ENCODE measurements around the gene FNBP1. TPM values are rescaled to one million over a fixed set of nuclear protein-coding genes. Genes with fewer than 3 reads are reported as not detected.
"Not testable (repeated sequence)": the region's sequence is repeated elsewhere in the genome, so short reads cannot be mapped to it uniquely, and the experiment has no call there.

FNBP1 gene
- total RNA-seq, 1 donor from 2014 or later: 12.1 TPM

DNA sequence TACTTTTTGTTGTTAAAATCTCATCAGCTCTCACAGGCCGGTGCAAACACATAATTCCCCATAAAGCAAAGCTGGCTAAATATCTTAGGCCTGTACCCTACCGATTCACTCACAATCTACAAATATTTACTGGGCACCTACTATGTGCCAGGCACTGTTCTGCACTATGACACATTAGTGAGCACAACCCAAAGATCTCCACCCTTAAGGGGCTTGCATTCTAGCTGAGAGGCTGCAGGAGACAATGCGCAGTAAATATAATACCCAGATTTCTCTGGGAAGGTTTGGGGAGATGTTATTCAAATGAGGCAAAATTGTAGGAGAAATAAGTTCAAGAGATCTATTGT lies 53.7 kb downstream of the FNBP1 start:
- H3K36me3 ChIP-seq (ENCODE audit: control insufficient read depth, insufficient read depth, low read length): no peaks in the 10 kb centered on the region
- no peaks in the 10 kb centered on the region for H3K27me3 ChIP-seq (ENCODE audit: control insufficient read depth, insufficient read depth, low read length)
- TF ChIP-seq, protein P1, sequence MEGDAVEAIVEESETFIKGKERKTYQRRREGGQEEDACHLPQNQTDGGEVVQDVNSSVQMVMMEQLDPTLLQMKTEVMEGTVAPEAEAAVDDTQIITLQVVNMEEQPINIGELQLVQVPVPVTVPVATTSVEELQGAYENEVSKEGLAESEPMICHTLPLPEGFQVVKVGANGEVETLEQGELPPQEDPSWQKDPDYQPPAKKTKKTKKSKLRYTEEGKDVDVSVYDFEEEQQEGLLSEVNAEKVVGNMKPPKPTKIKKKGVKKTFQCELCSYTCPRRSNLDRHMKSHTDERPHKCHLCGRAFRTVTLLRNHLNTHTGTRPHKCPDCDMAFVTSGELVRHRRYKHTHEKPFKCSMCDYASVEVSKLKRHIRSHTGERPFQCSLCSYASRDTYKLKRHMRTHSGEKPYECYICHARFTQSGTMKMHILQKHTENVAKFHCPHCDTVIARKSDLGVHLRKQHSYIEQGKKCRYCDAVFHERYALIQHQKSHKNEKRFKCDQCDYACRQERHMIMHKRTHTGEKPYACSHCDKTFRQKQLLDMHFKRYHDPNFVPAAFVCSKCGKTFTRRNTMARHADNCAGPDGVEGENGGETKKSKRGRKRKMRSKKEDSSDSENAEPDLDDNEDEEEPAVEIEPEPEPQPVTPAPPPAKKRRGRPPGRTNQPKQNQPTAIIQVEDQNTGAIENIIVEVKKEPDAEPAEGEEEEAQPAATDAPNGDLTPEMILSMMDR (IDR thresholded peaks at IDR 0.05; ENCODE audit: insufficient read depth, low read length, poor library complexity, severe bottlenecking): no peak
- no peak for DNase-seq (ENCODE audit: low read depth)
- no peak overlapping the region for H3K4me3 ChIP-seq (ENCODE audit: low read depth, low read length)

DNA sequence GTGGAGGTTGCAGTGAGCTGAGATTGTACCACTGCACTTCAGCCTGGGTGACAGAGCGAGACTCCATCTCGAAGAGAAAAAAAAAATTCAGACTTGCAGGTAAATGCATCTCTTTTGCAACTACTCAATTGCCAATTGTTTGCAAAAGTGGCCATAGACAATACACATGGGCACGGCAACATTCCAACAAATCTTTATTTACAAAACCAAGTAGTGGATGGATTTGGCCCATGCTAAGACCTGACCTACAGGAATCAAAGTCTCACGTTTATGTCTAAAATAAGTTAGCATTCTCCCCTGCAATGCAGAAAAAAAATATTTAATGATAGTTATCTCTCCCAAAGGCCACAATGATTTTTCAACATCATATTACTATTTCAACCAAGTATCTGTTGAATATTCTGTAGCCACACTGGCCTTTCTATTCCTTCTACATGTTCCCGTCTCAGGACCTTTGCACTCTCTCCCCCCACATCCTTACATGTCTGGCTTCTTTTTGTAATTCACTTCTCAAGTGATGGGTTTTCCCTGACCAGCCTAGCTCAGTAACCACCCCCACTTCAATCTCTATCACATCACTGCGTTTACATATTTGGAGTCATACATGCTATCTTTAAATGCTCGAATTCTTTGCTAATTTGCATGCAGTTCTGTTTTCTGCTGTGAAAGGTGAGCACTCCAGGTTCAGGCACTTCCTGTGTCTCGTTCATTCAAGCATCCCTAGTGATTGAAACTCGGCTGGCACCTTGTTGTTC lies 54.2 kb downstream of the FNBP1 start:
- Histone ChIP-seq H3K4me3 (ENCODE audit: low read depth, low read length) (no peak overlapping the region), H3K36me3 (ENCODE audit: control insufficient read depth, insufficient read depth, low read length) (no peaks in the 10 kb centered on the region), H3K27me3 (ENCODE audit: control insufficient read depth, insufficient read depth, low read length) (no peaks in the 10 kb centered on the region)
- TF ChIP-seq, protein P1 (IDR thresholded peaks at IDR 0.05; ENCODE audit: insufficient read depth, low read length, poor library complexity, severe bottlenecking): no peak
- no peak for DNase-seq (ENCODE audit: low read depth)

GRCh38 chr9:129987941-129988340 lies 55.0 kb downstream of the FNBP1 start:
- Histone ChIP-seq H3K27me3 (ENCODE audit: control insufficient read depth, insufficient read depth, low read length) (no peaks in the 10 kb centered on the region), H3K4me3 (ENCODE audit: low read depth, low read length) (no peak overlapping the region), H3K36me3 (ENCODE audit: control insufficient read depth, insufficient read depth, low read length) (no peaks in the 10 kb centered on the region)
- no peak for DNase-seq (ENCODE audit: low read depth)
- TF ChIP-seq, protein P1 (IDR thresholded peaks at IDR 0.05; ENCODE audit: insufficient read depth, low read length, poor library complexity, severe bottlenecking): no peak

DNA sequence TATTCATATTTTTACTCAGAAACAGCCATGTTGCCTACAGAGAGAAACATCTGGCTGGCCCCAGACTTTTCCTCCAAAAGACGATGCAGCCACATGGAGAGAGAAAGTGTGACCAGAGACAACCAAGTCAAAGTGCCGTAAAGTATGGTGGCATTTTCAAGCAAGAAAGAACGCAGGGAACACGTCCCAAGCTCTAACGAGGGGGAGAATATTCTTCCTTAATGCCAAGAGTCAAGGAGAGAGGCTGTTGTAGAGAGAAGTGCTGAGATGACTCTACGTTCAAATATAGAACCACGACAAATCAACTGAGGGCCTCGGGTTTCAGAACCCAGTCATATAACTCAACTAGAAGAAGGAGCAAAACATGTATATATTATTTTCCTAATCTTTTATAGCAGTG lies 55.9 kb downstream of the FNBP1 start:
- H3K27me3 ChIP-seq (ENCODE audit: control insufficient read depth, insufficient read depth, low read length): no peaks in the 10 kb centered on the region
- no peaks in the 10 kb centered on the region for H3K36me3 ChIP-seq (ENCODE audit: control insufficient read depth, insufficient read depth, low read length)
- no peak for DNase-seq (ENCODE audit: low read depth)
- TF ChIP-seq, protein P1 (IDR thresholded peaks at IDR 0.05; ENCODE audit: insufficient read depth, low read length, poor library complexity, severe bottlenecking): no peak
- no peak overlapping the region for H3K4me3 ChIP-seq (ENCODE audit: low read depth, low read length)

DNA sequence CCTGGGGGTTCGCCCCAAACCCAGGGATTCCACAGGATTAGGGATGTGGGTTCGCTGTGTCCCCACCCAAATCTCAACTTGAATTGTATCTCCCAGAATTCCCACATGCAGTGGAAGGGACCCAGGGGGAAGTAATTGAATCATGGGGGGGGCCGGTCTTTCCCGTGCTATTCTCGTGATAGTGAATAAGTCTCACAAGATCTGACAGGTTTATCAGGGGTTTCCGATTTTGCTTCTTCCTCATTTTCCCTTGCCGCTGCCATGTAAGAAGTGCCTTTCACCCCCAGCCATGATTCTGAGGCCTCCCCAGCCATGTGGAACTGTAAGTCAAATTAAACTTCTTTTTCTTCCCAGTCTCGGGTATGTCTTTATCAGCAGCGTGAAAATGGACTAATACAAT lies 58.4 kb downstream of the FNBP1 start:
- H3K4me3 ChIP-seq (ENCODE audit: low read depth, low read length); H3K27me3 ChIP-seq (ENCODE audit: control insufficient read depth, insufficient read depth, low read length); DNase-seq (ENCODE audit: low read depth); H3K36me3 ChIP-seq (ENCODE audit: control insufficient read depth, insufficient read depth, low read length): not testable (repeated sequence)

- DNase-seq (ENCODE audit: low read depth): no peak
- Histone ChIP-seq H3K36me3 (ENCODE audit: control insufficient read depth, insufficient read depth, low read length) (no peaks in the 10 kb centered on the region), H3K4me3 (ENCODE audit: low read depth, low read length) (no peak overlapping the region), H3K27me3 (ENCODE audit: control insufficient read depth, insufficient read depth, low read length) (no peaks in the 10 kb centered on the region)
- TF ChIP-seq, protein P1 (IDR thresholded peaks at IDR 0.05; ENCODE audit: insufficient read depth, low read length, poor library complexity, severe bottlenecking): no peak
These were observed 59.1 kb downstream of the FNBP1 start for GRCh38 chr9:129983891-129984290.
